ENCODE results near the gene KLRG1.

Gene KLRG1

DNA sequence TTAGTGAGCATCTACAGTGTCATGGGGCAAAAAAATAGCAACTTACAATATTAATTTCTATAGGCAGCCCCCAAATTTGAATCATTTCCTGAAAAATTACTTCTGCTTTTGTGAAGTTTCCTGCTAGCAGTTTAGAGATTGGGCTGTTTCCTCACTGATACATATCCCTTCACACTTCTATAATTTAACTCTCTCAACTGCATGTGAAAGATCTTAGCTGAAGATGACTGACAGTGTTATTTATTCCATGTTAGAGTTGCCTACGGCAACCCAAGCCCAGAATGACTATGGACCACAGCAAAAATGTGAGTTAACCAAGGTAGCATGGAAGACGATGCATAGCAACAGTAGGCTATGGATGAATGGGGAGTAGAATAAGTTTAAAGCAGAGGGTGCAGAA is at the start of gene KLRG1:
TSS of gene KLRG1 (plus strand) at position 134 of the 400 bp plus-strand sequence. CDS start at position 224, 90 bp downstream.
- DNase-seq = no peak

DNA sequence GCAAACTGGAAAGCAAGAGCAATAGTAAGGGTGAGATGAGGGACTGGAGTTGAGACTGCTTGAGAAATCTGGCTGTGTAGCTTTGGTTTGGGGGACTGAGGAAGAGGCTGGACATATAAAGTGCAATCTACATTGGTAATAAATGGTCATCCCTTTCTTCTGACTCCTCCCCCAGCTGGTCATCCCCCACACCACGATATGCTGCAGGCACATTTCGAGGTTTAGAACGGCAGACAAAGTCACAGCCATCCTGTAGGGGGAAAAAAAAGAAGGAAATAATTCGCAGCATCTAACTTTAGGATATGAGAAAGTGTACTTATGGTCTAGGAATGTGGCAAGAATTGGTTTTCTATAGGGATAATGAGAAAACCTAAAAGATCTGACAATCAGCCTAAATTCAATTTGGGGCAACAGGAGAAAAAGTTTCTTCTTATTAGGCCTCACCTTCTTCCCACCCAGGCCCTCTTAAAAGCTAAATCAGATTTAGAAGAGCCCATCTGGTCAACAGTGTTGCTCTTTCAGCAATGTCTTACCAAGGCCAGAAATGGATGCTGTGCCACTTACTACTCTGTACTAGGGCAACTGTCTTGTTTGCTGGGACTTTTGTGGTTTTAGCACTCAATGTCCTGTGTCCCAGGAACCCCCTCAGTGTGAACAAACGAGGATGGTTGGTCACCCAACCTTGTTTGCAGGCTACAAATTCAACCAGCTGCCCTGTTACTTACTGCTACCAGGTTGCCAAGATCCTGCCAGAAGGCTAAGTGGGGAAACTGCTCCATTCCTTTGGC is 47.5 kb upstream of the KLRG1 start:
- DNase-seq = no peak

DNA sequence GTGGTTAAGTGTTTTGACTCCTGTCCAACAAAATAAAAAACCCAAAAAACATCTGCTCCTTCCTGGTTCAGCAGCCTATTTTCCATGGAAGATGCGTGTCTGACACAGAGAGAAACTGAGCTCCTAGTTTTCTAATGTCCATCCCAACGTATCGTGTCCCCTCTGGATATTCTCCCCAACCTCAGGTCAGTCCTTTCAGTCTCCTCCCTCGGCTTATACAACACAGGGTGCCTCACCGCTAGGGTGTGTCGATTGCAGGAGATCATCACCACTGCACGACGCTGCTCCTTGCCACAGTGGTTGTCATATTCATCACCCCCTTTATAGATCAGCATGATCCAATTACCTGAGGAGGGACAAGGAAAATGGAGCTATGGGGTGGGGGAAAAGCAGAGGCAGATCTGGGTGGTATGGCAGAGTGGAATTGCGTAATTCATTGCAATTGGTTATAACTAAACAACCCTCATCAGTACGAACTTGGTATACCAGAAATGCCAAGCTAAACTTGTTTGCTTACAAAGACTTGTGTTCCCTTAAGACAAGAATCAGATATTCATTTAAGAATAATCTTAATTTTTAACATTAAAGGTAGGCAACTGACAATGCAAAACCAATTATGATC is 45.7 kb upstream of the KLRG1 start:
- DNase-seq = no peak

DNA sequence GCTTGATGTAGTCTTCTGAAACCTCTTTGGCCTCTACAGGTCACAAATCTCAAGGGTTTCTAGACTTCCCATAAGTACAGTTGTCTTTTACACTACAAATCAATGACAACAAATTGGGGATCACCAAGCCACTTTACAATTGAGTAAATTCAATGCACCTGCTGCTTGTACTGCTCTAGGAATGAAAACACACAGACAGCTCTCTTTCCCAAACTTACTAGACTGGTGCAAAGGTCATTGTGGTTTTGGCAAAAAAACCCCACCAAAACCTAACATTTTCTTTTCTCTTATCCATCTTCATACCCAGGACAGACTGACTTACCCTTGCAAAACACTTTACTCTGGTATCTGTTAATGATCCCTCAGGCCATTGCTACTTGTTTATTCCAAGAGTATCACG is 42.6 kb upstream of the KLRG1 start:
- DNase-seq = no peak

DNA sequence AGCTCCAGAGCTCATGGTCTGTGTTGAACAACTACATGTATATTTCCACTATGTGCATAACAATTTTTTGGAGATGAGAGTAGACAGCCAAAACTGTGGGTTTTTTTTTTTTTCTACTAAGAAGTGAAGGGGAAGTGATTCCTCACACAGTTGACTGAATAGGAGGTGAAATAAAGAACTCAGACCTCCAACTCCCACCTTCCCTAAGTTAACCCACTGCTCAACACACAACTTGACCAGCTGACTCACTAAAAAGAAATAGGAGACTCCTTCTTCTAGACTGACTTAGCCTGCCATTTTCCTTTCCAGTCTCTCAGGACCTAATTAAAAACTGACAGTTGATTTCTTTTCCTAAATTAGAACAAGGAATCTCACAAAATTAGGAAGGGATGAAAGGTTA is 41.6 kb upstream of the KLRG1 start:
- DNase-seq = no peak

DNA sequence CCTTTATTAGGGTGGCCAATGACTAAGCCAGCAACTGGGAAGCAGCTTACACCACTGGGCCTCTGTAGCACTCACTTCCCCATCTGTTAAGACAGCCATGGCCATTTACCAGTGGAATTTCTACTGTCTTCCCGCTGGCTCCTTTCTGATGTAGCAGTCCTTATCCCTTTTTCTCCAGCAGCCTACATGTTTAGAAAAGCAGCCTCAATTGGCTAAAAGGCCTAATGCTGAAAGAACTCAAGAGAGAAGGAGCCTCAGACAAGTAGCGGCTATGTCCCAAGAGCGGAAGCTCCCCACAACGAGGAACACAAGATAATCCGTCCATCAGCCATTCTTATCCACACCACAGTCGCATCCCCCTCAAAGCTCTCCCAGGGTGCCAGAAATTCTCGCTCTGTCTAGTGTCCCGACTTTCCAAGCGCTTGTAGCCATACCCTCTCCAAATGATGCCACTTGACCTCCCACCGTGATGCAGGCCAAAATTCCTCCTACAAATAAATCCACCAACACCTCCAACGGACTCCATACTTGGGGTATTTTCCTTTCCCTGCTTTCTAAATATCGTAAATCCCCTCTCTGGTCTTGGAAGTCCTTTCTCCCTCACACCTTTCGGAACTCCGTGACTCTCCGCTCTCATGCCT is 40.5 kb upstream of the KLRG1 start:
- DNase-seq = no peak

DNA sequence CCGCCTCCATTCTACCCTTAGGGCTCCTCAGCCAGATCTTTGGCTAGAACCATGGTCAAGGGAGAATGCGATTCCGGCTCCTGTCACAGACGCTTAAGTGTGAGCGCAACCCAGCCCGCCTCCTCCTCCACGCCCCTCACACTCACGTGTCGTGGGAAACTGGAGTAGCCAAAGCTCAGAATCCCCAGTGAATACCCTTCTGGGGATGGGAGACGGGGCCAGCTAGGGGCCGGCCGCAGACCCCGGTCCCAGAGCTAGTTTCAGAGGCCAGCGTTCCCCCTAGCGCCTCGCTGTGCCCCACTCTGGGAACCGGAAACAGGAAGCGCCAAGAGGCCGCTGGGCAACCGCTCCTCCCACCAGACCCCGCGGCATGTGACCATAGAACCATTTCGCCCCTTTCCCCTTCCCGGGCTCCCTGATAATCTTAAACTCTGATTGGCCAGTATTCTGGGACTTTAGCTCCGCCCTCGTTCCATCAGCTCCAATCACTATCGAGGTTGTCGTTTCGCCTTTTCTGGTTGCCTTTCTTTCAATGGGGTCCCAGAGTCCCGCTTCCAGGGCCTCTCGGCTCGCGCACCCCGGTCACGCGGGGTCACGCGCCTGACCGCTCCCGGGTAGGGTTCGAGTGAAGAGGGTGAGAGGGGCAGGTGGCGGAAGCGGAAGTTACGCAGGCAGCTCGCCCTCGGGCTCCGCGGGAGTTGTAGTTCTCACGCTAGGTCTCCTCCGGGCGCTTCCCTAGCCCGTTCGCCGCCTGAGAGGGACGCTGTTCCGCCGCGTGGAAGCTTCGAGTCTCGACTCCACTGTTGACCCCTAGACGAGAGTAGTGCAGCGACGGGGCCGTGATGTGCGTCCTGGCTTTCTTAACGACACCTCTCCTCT is 39.8 kb upstream of the KLRG1 start, which contains the start of gene M6PR:
TSS of gene M6PR (minus strand) at position 304 of the 879 bp plus-strand sequence. CDS start 3,241 bp downstream, outside the sequence.
- DNase-seq = peak; percentile 85 to 90

DNA sequence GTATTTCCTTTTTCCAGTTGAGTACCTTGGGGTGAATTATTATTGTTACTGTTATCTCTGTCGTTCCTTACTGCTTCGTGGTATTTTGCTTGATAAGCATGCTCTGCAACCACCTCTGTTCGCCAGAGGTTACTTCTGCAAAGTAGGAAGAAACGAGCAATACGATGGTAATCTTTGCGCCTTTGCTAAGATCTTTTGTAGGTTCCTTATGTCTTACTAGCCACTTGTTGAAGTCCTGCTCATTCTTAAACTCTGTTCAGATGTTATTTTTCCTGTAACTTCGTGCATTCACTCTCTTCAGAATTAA is 39.2 kb upstream of the KLRG1 start:
- no peak for DNase-seq

DNA sequence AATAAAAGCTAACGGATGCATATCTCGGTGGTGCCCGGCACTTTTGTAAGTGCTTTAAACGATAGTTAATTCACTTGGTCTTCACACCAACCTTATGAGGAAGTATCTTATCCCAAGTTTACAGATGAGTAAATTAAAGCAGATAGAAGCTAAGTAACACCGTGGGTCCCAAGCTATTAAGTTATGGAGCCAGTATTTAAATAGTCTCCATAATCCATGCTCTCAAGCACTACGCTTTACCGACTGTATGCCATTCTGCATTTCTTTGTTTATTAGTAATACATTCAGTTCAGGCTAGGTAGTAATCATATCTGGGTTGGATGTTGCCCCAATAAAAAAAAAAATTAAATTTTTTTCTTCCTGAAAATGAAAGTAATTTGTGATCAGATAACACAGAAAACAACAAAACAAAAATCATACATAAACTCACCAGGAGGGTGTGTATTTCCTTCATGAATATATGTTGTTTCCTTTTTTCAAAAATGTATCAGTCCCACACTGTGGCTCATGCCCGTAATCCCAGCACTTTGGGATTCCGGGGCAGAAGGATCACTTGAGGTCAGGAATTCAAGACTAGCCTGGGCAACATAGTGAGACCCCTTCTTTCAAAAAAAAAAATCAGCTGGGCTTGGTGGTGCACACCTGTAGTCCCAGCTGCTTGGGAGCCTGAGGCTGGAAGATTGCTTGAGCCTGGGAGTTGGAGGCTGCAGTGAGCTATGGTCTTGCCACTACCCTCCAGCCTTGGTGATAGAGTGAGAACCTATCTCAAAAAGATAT is 38.5 kb upstream of the KLRG1 start:
- DNase-seq = no peak

DNA sequence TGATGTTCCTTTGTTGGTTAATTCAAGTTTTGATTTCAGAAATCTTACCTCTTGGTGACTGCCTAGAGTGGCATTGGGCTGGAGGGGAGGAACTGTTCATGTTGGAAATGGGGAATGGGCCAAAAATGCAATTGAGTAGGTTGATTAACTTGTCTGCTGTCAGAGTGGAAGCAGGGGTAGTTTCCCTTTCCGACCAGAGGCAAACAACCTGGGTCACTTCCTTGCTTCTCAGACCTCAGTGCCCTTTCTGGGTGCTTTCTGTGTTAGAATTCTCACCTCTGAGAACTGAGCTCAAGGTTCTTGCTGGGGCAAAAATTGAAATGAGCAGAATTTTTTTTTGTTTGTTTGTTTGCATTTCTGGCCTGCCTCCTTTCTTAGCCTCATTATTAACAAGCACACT is 37.6 kb upstream of the KLRG1 start:
- DNase-seq = peak in 1 of 2 donors; percentile 21

DNA sequence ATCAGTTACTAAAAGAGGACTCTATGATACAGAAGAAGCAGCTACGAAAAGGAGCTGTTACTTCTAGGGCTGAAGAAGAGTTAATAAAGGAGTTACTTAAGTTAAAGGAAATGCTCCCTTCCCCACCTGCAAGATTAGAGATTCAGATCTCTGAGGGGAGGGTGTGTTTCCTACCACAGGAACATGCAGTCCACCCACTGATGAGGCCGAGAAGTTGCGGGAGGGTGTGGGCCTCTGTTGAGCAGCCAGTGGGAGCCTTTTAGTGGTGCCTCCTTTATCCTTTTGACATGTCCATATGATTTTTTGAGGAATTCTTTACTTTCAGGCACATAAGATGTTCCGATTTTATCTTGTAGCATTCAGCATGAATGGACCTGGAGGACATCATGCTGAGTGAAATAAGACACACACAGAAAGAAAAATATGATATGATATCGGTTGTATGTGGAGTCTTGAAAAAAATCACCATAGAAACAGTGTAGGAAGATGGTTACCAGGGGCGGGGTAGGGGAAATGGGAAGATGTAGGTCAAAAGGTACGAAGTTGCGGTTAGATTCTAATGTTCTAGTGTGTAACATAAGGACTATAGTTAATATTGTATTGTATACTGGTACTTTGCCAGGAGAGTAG is 35.5 kb upstream of the KLRG1 start:
- DNase-seq = peak; percentile 49 to 61

DNA sequence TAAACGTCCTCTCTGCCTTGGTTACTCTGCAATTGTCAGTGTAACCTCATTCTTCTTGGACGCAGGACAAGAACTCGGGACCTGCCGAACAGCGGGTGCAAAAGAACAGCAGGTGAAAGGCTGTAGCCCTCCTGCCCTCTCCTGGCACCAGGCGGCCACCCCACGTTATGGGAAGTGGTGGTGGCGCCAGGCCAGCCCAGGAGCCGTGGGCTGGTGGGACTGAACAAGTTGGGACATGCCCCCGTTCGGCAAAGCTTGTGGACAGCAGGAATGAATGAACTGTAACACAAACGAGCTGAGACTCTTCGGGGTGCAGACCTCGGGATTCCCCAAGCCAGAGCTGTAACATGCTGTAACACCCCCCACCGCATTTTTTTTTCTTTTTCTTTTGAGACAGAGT is 33.3 kb upstream of the KLRG1 start:
- DNase-seq = no peak

DNA sequence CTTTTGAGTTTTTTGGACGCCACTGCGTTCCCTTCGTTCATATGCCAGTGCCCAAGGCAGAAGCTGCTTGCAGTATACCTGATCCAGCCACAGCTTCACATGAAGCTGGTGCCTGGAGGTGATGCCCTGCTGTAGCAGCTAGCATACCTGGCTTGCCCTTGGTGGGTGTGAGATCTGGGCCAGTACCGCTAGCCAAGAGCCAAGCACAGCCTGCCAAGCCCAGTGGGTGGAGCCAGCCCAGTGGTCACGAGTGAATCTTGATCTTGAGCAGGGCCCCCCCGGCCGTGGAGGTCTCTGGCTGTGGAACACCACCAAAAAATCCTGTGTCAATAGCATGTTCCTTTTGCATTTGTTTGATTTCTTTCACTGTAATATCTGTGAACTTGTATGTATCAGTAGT is 32.6 kb upstream of the KLRG1 start:
- DNase-seq = no peak

DNA sequence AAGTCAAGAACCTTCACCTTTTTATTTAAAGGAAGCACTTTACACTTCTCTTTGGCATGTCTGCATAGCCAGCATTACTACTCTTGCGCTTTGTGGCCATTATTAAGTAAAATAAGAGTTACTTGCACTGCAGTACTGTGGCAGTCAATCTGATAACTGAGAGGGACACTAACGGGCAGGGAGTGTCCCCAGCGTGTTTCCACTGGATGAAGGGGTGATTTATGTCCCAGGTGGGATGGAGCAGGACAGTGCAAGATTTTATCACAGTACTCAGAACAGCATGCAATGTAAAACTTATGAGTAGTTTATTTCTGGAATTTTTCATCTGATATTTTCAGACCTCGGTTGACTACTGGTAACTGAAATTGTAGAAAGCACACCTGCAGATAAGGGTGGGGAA is 31.8 kb upstream of the KLRG1 start:
- no peak for DNase-seq

DNA sequence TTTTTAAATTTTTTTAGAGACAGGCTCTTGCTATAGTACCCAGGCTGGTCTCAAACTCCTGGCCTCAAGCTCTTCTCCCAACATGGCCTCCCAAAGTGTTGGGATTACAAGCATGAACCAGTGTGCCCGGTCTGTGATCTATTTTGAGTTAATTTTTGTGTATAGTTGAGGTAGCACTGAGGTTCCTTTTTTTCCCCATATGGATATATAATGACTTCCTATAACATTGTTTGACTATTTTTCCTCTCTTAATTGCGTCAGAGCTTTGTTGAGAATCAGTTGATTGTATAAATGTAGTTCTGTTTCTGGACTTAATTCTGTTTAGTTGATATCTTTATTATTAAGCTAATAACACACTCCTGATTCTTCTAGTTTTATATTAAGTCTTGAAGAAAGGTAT is 31.3 kb upstream of the KLRG1 start:
- no peak for DNase-seq

DNA sequence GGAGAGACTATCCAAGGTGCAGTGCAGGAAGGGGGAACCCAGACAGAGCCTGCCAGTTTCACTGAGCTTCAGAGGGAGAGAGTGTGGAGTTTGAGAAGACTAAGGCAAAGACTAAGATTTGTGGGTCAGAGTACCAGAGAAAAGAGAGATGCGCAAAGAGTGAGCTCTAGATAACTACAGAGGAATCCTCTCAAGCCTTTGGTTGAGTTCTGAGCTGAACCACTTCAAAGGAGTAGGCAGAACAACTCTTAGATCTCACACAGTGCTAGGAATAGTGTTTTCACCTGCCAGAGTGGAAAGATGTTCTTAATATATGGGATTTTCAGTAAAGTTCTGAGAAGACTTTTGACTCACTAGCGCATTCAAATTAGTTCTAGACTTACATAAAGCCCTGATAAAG is 29.2 kb upstream of the KLRG1 start:
- peak in 1 of 2 donors; percentile 7 for DNase-seq

DNA sequence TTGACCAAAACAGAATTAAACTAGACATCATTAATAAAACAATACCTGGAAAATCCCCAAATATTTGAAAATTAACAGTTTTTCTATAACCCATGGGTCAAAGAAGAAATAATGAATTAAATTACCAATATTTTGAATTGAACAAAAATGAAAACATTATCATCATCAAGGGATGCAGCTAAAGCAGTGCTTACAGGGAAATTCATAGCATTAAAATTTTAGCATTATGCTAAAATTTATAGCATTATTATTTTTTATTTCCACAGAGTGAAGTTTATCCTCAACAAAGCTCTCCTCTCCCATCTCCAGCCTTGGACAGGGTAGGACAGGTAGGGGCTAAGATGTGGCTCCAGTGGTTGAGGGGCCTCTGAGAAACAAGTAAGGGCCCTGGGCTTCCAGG is 20.6 kb upstream of the KLRG1 start:
- DNase-seq = no peak

DNA sequence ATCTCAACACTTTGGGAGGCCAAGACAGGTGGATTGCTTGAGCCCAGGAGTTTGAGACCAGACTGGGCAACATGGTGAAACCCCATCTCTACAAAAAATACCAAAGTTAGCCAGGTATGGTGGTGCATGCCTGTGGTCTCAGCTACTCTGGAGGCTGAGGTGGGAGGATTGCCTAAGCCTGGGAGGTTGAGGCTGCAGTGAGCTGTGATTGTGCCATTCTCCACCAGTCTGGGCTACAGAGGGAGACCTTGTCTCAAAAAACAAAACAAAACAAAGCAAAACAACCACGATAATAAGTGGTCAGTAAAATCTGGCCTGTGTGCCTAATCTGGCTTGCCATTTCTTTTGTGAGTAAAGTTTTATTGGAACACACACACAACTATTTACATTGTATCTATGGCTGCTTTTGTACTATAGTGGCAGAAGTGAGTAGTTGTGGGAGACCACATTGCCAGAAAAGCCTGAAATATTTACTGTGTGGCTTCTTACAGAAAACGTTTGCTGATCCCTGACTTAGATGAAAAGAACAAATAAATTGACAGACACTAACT is 19.4 kb upstream of the KLRG1 start:
- no peak for DNase-seq

DNA sequence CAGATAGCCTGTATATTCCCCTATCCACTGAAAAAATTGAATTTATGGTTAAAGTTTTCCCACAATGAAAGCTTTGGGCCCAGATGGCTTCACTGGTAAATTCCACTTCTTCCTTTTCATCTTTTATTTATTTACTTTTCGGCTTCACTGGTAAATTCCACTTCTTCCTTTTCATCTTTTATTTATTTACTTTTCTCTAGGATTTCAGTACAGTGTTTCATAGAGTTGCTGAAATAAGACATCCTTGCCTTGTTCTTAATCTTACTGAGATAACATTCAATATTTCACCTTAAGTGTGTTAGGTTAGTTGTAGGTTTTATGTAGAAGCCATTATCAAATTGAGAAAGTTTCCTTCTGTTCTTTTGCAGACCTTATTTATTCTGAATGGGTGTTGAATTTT is 18.9 kb upstream of the KLRG1 start:
- DNase-seq = no peak

DNA sequence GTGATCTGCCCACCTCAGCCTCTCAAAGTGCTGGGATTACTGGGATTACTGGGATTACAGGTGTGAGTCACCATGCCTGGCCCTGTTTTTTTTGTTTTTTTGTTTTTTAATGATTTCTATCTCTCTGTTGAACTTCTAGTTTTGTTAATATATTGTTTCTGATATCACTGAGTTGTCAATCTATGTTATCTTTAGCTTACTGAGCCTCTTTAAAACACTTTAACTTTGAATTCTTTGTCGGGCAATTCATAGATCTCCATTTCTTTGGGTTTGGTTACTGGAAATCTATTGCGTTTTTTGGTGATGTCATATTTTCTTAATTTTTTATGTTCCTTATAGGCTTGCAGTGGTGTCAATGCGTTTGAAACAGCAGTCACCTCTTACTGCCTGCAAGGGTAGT is 9.2 kb upstream of the KLRG1 start:
- DNase-seq = no peak

DNA sequence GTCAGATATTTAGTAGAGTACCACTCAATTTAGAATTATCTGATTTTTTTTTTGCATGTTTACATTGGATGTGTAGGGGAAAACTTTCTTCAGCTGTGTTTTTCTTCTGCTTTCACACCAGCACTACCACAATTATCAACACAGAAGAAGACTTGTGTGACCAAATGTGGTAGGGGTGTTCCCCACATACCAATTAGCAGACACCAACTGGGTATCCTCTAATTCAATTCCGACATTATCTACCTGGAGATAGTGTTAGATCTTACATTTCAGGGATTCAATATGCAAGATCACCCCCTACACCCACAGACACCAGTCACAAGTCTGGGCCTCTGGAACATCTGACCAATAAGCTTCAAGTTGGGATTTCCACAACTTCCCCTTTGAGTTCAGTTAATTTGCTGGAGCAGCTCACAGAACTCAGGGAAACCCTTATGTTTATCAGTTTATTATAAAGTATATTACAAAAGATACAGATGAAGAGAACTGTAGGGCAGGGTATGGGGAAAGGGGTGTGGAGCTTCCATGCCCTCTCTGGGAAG is 4.1 kb upstream of the KLRG1 start:
- no peak for DNase-seq

Data from activated CD4-positive, alpha-beta T cell treated with anti-CD3 and anti-CD28 coated beads for 4 hours (primary cell).